GM12801 (cell line): ENCODE data around the gene PDCD2.

Experiments used
- TF ChIP-seq, protein P1 (sequence below): IDR thresholded peaks from one replicate; pipeline ENCODE4 v1.5.1; 2011; ENCODE audit warnings: control low read depth; ENCODE audit not compliant: insufficient read length; ENCODE audit errors: extremely low read depth

The PDCD2 gene

GRCh38 chr6:170535004-170535403 lies 49.4 kb downstream of the PDCD2 start:
- TF ChIP-seq, protein P1, sequence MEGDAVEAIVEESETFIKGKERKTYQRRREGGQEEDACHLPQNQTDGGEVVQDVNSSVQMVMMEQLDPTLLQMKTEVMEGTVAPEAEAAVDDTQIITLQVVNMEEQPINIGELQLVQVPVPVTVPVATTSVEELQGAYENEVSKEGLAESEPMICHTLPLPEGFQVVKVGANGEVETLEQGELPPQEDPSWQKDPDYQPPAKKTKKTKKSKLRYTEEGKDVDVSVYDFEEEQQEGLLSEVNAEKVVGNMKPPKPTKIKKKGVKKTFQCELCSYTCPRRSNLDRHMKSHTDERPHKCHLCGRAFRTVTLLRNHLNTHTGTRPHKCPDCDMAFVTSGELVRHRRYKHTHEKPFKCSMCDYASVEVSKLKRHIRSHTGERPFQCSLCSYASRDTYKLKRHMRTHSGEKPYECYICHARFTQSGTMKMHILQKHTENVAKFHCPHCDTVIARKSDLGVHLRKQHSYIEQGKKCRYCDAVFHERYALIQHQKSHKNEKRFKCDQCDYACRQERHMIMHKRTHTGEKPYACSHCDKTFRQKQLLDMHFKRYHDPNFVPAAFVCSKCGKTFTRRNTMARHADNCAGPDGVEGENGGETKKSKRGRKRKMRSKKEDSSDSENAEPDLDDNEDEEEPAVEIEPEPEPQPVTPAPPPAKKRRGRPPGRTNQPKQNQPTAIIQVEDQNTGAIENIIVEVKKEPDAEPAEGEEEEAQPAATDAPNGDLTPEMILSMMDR, result no peak

- TF ChIP-seq, protein P1, result no peak
Measured at GRCh38 chr6:170533792-170534191, 50.6 kb downstream of the PDCD2 start.

- TF ChIP-seq, protein P1, result no peak
Measured at GRCh38 chr6:170532867-170533488, 51.5 kb downstream of the PDCD2 start.

DNA sequence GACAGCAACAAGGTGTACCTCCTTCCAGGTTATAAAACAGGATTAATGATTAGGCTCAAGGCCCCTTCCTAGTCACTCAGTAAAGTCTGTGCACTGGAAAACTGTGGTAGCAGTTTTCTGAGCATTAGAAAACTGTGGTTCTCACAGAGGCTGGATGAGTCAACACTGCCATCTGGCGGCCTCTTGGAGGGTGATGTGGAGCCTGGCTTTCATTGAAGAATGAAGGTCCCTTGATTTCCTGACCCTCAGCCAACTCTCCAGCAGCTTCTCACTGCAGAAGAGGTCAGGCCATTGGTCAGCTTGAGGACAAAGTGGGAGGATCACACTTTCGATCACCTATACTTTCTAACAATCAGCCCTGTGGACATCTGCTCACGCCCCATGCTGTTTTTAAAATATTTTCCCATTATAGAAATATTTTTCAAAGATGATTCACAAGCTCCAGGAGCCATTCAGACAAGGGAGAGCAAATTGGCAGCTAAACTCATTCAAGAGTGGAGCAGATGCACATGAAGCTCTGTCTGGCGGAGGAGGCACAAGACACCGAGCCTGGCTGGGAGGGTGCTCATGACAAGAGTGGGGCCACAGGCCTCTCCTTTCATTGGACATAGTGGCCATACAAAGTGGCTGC lies 54.5 kb downstream of the PDCD2 start:
- TF ChIP-seq, protein P1, result no peak

DNA sequence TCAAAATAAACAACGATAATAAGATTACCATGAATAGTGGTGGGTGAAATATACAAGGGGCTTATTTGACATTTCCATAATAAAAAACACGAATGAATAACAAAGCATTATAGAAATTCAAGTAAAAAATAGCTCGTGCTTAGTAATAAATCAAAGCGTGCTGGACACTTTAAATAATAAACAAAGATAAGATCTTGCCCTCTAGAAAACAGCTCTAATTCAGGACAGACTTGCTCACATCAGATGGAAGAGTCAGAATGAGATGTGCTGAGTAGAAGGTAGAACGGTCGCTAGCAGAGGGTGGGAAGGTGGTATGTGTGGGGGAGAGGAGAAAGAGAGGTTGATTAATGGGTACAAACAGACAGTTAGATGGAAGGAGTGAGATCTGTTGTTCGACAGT lies 58.6 kb downstream of the PDCD2 start:
- TF ChIP-seq, protein P1, result no peak
